Right lobe of liver (tissue), 6 donors: ENCODE data around the gene KRTAP17-1. TPM values are rescaled to one million over a fixed set of nuclear protein-coding genes. Genes with fewer than 3 reads are reported as not detected.

ENCODE experiments used
- ATAC-seq, 4 donors: fragments of 200-7000 bp; cut with Tn5 transposase; one replicate each; pipeline ENCODE4 v1.9.1; 2020; ENCODE audit warnings: mild to moderate bottlenecking in 4 of 4, moderate library complexity in 4 of 4
- DNase-seq, 3 donors: peaks; one replicate each; pipeline ENCODE4 v3.0.0-alpha.2; 2020
- H3K27ac ChIP-seq, 3 donors: fragments of 200-600 bp; one replicate each; pipeline ENCODE4 v1.8.0; 2022
- H3K27me3 ChIP-seq, 2 donors: fragments of 200-600 bp; one replicate each; pipeline ENCODE4 v1.8.0; 2022
- H3K36me3 ChIP-seq, 4 donors: fragments of 200-600 bp; sonication (generic) in 1 of 4; one replicate each; pipeline versions ENCODE4 v1.5.1 to v1.8.0; 2017 to 2022; ENCODE audit warnings: control low read depth in 1 of 4
- H3K4me1 ChIP-seq, 4 donors: fragments of 200-600 bp; sonication (generic) in 1 of 4; one replicate each; pipeline versions ENCODE4 v1.5.1 to v1.8.0; 2017 to 2022; ENCODE audit warnings: control low read depth in 1 of 4
- H3K4me3 ChIP-seq, 3 donors: fragments of 200-600 bp; one replicate each; pipeline ENCODE4 v1.8.0; 2022
- H3K9me3 ChIP-seq, 4 donors: fragments of 200-600 bp; sonication (generic) in 1 of 4; one replicate each; pipeline versions ENCODE4 v1.5.1 to v1.8.0; 2017 to 2022; ENCODE audit warnings: control low read depth in 1 of 4
- CTCF ChIP-seq, 4 donors: fragments of 200-600 bp in 3 of 4; fragments of 450-650 bp in 1 of 4; IDR thresholded peaks; one replicate each; pipeline versions ENCODE4 v1.5.1 to v1.8.0; 2016 to 2022; ENCODE audit warnings: antibody characterized with exemption in 4 of 4, mild to moderate bottlenecking in 2 of 4
- POLR2A ChIP-seq: fragments of 450-650 bp; IDR thresholded peaks from one replicate; pipeline ENCODE4 v1.6.1; 2017; ENCODE audit warnings: antibody characterized with exemption, mild to moderate bottlenecking
- WGBS: methylation state at CpG from one replicate; pipeline ENCODE4 v1.1.6; 2018; ENCODE audit warnings: low coverage, low lambda C conversion rate; ENCODE audit not compliant: insufficient coverage; ENCODE audit errors: missing lambda C conversion rate; 5-methylcytosine and 5-hydroxymethylcytosine counted together
- intact Hi-C, 2 donors: fragments of 100-400 bp; cut with DNase I; formaldehyde crosslinking; loops; one replicate each; pipeline versions ENCODE4 v1.11.2 to v1.14.1; 2022
- total RNA-seq, 6 experiments: library from RNA; depleted of rRNA in 2 of 6; stranded (reverse); fragments of >200 nt in 2 of 6; fragmentation: NEBNext Ultra II Directional in 3 of 6; extraction: Animal tissue kit (Norgen Biotek cat#: 25700) in 3 of 6; gene quantifications; one replicate each; pipeline versions ENCODE4 v1.1.0 to v1.2.4, GENCODE V29; 2016 to 2023
- donor health status: DM: no; HTN: yes; CAD: no.
- donor health status: DM: no; HTN: no; CAD: no.
- donor health status: DM: no; HTN: no; CAD: no.
- donor health status: DM: no; HTN: yes; CAD: no.
- donor health status: DM: no; HTN: yes; CAD: no.

KRTAP17-1 gene
- total RNA-seq, 6 experiments from 2014 or later: not detected

- intact Hi-C loops: loop anchor here in 1 of 2 donors (10.0 kb wide), 1 partner anchor 431 kb away; no protein-coding TSS in a partner anchor
- DNase-seq: no peak
- WGBS: 80% methylated on average over 2 of the region's 6 CpGs
- Histone ChIP-seq H3K4me3 (no peak overlapping the region), H3K27ac (no peak overlapping the region), H3K4me1 (no peaks in the 10 kb centered on the region), H3K36me3 (no peaks in the 10 kb centered on the region), H3K9me3 (no peaks in the 10 kb centered on the region), H3K27me3 (no peaks in the 10 kb centered on the region)
- TF ChIP-seq CTCF (IDR thresholded peaks at IDR 0.05) (no peak), POLR2A (no peak)
- ATAC-seq: no peak
Observed at GRCh38 chr17:41325611-41326010, 10.1 kb upstream of the KRTAP17-1 start.

- Histone ChIP-seq H3K27me3 (no peaks in the 10 kb centered on the region), H3K9me3 (no peaks in the 10 kb centered on the region), H3K27ac (no peak overlapping the region), H3K36me3 (no peaks in the 10 kb centered on the region), H3K4me3 (no peak overlapping the region), H3K4me1 (no peaks in the 10 kb centered on the region)
- 20% methylated on average over 2 of the region's 10 CpGs for WGBS
- DNase-seq (no peak), ATAC-seq (no peak)
- TF ChIP-seq POLR2A (no peak), CTCF (IDR thresholded peaks at IDR 0.05) (no peak)
- intact Hi-C loops: loop anchor here in 1 of 2 donors (10.0 kb wide), 1 partner anchor 430 kb away; no protein-coding TSS in a partner anchor
Observed at GRCh38 chr17:41325126-41325525, 9.6 kb upstream of the KRTAP17-1 start.

GRCh38 chr17:41324180-41325075, 8.9 kb upstream of the KRTAP17-1 start:
- no peak overlapping the region for H3K27ac ChIP-seq
- no peak overlapping the region for H3K4me3 ChIP-seq
- 7% methylated on average over 3 of the region's 16 CpGs for WGBS
- no peaks in the 10 kb centered on the region for H3K27me3 ChIP-seq
- no peaks in the 10 kb centered on the region for H3K36me3 ChIP-seq
- intact Hi-C loops: loop anchor here in 1 of 2 donors (10.0 kb wide), 1 partner anchor 430 kb away; no protein-coding TSS in a partner anchor
- DNase-seq (no peak), ATAC-seq (peak; percentile 28 to 63 (median 52))
- H3K9me3 ChIP-seq: no peaks in the 10 kb centered on the region
- TF ChIP-seq POLR2A (no peak), CTCF (IDR thresholded peaks at IDR 0.05) (peak in 2 of 4 donors; percentile 16 to 34)
- no peaks in the 10 kb centered on the region for H3K4me1 ChIP-seq

GRCh38 chr17:41322903-41323895, 7.7 kb upstream of the KRTAP17-1 start:
- WGBS: 60% methylated on average over 1 of the region's 11 CpGs
- no peak overlapping the region for H3K27ac ChIP-seq
- intact Hi-C loops: loop anchor here in 1 of 2 donors (10.0 kb wide), 1 partner anchor 428 kb away; no protein-coding TSS in a partner anchor
- no peaks in the 10 kb centered on the region for H3K9me3 ChIP-seq
- no peaks in the 10 kb centered on the region for H3K36me3 ChIP-seq
- no peaks in the 10 kb centered on the region for H3K4me1 ChIP-seq
- no peaks in the 10 kb centered on the region for H3K27me3 ChIP-seq
- H3K4me3 ChIP-seq: no peak overlapping the region
- DNase-seq (no peak), ATAC-seq (no peak)
- TF ChIP-seq CTCF (IDR thresholded peaks at IDR 0.05): no peak
- no peak for TF ChIP-seq POLR2A
